RKO (cell line): ENCODE measurements around the gene PI3.
"Not testable (repeated sequence)": the region's sequence is repeated elsewhere in the genome, so short reads cannot be mapped to it uniquely, and the experiment has no call there.

Experiments
- DNase-seq: peaks from one replicate; pipeline ENCODE4 v3.0.0-alpha.2; 2016; ENCODE audit warnings: low spot score

Gene PI3, protein sequence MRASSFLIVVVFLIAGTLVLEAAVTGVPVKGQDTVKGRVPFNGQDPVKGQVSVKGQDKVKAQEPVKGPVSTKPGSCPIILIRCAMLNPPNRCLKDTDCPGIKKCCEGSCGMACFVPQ

GRCh38 chr20:45174434-45175364 is at the start of gene PI3:
Gene PI3 (plus strand): TSS chr20:45174902. CDS start chr20:45174923, 21 bp downstream.
- no peak for DNase-seq

GRCh38 chr20:45128099-45128498 is 46.6 kb upstream of the PI3 start:
- DNase-seq = peak; percentile 22

GRCh38 chr20:45136911-45137310 is 37.8 kb upstream of the PI3 start:
- DNase-seq = no peak

GRCh38 chr20:45138561-45139300 is 36.0 kb upstream of the PI3 start:
- peak; percentile 38 for DNase-seq

GRCh38 chr20:45139733-45140375 is 34.8 kb upstream of the PI3 start:
- not testable (repeated sequence) for DNase-seq

- no peak for DNase-seq
These were observed 33.9 kb upstream of the PI3 start for GRCh38 chr20:45140836-45141235.

DNA sequence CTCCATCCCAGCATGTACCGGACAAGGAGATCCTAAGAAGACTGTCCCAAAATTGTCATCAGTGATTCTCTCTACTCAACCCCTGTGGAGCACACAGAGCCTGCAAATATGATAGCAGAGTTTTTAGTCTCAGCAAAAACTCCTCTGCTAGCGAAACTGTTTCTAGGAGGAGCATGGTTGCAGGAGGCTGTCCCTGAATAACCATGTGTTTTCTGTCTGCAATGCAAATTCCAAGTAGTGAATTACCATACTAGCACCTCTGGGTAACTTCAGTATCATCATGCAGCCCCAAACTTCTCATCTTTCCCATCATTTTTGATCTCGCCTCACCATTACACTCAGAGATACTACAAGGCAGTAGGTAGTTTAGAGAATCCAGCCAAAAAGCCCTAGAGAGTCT is 25.6 kb upstream of the PI3 start:
- no peak for DNase-seq

- DNase-seq = no peak
These were observed 22.3 kb upstream of the PI3 start for GRCh38 chr20:45152405-45152804.

GRCh38 chr20:45153147-45153546 is 21.6 kb upstream of the PI3 start:
- no peak for DNase-seq

- no peak for DNase-seq
These were observed 20.9 kb upstream of the PI3 start for GRCh38 chr20:45153752-45154151.

GRCh38 chr20:45154183-45154582 is 20.5 kb upstream of the PI3 start:
- no peak for DNase-seq

DNA sequence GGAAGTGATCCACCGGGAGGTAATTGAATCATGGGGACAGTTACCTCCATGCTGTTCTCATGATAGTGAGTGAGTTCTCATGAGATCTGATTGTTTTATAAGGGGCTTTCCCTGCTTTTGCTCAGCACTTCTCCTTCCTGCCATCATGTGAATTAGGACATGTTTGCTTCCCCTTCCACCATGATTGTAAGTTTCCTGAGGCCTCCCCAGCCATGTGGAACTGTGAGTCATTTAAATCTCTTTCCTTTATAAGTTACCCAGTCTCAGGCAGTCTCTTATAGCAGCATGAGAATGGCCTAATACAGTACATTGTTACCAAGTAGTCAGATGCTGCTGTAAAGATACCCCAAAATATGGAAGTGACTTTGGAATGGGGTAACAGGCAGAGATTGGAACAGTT is 19.9 kb upstream of the PI3 start:
- DNase-seq = not testable (repeated sequence)

DNA sequence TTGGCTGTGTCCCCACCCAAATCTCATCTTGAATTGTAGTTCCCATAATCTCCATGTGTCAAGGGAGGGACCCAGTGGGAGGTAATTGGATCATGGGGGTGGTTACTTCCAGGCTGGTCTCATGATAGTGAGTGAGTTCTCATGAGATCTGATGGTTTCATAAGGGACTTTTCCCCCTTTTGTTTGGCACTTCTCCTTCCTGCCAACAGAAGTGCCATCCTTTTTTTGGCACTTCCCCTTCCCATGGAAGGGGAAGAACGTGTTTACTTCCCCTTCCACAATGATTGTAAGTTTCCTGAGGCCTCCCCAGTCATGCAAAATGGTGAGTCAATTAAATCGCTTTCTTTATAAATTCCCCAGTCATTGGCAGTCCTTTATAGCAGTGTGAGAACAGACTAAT is 18.0 kb upstream of the PI3 start:
- DNase-seq = no peak

DNA sequence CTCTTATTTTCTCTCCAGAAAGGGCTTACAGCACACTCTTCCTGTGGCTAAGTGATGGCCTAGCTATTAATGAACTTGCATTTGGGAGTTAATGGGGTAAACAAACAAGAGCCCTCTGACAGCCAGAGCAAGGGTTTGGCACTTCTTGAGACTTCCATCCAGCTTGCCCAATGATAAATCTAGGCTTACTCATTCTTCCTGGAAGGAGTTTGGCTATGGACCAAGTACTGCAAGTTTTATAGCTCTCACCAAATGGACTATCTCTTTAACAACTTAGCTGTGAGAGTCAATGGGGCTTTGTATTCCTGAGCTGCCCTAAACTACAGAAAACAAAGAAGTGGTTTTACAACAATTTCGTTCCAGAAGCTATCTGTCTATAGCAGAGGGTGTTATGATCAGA is 16.7 kb upstream of the PI3 start:
- peak; percentile 49 for DNase-seq

DNA sequence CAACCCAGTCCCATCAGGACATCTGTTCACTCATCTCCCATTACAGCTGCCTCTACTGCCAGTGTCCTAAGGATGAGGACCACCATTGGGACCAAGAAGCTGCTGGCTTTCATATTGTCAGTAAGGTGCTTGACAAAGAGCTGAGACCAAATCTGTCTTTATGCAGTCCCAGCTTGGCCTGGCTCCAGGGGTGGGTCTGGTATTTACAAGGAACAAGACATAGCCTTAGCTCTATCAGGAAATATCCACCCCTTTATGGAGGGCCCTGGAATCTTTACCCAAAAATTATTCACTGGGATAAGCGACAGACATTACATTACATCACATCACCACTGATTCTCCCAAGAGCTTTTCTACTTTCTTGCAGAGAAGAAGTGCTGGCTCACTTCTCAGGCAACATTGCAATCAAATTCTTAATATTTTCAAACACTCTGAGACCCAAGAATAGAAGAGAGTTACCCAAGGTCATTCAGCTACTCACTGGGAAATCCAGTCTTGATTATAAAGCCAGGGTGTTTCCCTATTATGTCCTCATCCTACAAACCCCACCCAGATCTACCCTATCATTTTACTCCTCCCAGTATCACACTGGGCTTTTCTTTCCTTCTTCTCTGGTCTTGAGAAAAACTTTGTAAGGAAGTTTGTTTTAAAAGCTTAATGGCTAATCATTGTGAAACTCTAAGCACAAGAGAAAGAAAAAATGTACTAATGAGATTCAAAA is 11.5 kb upstream of the PI3 start:
- no peak for DNase-seq

- no peak for DNase-seq
These were observed 9.8 kb upstream of the PI3 start for GRCh38 chr20:45164906-45165305.

GRCh38 chr20:45173522-45173921 is 1.2 kb upstream of the PI3 start:
- DNase-seq = no peak

DNA sequence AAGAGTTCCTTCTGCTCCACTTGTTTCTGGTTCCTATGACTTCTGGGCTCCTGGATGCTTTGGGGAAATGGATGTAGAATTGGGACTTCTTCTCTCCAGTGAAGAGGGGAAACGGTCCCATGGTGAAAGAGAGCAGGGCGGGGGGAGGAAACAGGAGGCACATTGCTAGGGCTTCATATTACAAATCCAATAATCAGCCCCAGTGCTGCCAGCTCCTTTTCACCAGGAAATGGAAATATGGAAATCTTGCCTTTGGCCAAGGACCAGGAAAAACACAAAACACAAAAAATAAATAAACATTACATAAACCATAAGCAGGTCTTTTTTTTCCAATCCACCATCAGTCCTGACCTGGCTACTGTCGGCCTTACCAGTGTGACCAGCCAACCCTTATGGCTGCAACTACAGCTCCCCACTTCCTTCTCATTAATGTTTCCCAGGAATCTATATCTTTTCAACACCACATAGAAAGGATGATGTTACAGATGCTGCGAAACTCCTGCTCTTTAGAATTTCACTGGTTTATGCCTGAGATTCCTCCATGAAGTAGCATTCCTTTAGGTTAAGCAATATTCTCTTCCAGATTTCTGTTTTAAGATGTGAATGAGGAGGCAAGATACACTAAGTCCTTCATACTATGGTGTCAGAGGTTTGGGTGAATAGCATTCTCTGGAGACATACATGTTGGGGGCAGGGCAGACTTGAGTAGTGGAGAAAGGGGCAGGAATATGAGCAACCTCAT is 2.0 kb downstream of the PI3 start:
- no peak for DNase-seq

GRCh38 chr20:45179166-45179565 is 4.5 kb downstream of the PI3 start:
- peak; percentile 18 for DNase-seq

DNA sequence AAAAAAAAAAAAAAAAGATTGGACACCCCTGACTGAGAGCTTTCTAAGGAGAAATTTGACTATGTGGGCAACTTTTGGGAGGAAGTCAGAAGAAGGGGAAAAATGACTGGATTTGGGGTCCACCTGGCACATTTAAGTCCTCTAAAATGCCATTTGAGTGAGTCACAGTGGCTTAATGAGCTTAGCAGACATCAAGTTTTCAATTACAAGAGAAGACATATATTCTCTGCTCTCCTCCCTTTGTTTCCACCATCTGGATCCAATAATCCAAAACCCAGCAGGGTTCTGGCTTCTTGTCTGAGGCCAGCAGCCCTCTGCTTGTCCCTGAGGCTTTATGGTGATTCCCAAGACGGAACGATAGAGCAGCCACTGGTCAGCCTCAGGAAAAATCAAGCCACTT is 6.9 kb downstream of the PI3 start:
- no peak for DNase-seq

DNA sequence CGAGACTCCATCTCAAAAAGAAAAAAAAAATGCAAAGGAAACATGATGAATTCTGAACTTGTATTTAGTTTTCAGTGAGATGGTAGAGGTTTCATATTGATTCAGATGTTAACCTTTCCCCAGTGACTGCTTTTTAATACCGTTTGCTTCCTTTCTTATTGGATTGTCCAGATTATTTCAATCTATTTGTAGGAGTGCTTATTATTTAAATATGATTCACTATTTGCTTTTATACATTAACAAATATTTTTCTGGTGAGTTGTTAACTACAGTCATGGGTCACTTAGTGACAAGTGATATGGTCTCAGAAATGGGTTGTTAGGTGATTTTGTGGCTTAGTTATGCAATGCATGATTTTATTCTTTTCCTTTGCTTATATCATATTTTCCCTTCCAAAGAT is 8.4 kb downstream of the PI3 start:
- peak; percentile 19 for DNase-seq
